ENCODE results near the gene HOXA13. TPM values are rescaled to one million over a fixed set of nuclear protein-coding genes. Genes with fewer than 3 reads are reported as not detected.

Gene HOXA13
- total RNA-seq, 4 donors from 2014 or later, result not detected

DNA sequence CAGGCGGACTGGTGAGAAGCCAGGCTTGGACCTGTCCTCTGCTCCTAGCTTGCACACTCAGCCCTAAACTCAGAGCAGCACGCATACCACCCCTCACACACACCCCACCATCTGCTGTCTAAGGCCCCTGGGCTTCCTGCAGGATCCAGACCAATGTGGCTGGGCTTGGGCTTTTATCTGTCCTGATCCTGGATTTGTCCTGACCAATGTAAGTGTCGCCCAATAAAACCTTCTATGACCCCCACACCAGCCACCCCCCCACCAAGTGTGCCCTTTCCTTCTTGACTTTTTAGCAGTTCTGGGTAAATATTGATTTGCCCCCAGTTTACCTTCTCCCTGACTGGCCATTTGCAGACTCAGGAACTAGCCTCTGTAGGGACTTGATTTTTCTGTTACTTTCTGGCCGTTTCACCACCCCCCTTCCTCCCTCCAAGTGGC, 1.7 kb upstream of the HOXA13 start:
- WGBS, result 26% methylated on average over 4 of the region's 4 CpGs
- no peak for TF ChIP-seq POLR2AphosphoS5 (IDR thresholded peaks at IDR 0.05)
- TF ChIP-seq, protein P1, sequence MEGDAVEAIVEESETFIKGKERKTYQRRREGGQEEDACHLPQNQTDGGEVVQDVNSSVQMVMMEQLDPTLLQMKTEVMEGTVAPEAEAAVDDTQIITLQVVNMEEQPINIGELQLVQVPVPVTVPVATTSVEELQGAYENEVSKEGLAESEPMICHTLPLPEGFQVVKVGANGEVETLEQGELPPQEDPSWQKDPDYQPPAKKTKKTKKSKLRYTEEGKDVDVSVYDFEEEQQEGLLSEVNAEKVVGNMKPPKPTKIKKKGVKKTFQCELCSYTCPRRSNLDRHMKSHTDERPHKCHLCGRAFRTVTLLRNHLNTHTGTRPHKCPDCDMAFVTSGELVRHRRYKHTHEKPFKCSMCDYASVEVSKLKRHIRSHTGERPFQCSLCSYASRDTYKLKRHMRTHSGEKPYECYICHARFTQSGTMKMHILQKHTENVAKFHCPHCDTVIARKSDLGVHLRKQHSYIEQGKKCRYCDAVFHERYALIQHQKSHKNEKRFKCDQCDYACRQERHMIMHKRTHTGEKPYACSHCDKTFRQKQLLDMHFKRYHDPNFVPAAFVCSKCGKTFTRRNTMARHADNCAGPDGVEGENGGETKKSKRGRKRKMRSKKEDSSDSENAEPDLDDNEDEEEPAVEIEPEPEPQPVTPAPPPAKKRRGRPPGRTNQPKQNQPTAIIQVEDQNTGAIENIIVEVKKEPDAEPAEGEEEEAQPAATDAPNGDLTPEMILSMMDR (IDR thresholded peaks at IDR 0.05), result no peak
- TF ChIP-seq EP300 (IDR thresholded peaks at IDR 0.05), result no peak
- no peak for TF ChIP-seq POLR2A (IDR thresholded peaks at IDR 0.05; ENCODE audit: low read depth)
- intact Hi-C loops (cut with DNase I), result loop anchor here (10.0 kb wide), 1 partner anchor 583 kb away; no protein-coding TSS in a partner anchor
- no peaks in the 10 kb centered on the region for H3K9me3 ChIP-seq
- peak overlapping the region in 2 of 4 donors; percentile 0 to 19 for H3K4me3 ChIP-seq
- peaks cover 25 to 62% (median 52%) of the 10 kb centered on the region in 4 donors for H3K4me1 ChIP-seq
- no peaks in the 10 kb centered on the region for H3K36me3 ChIP-seq
- peaks cover 20 to 100% (median 88%) of the 10 kb centered on the region in 4 donors for H3K27me3 ChIP-seq
- no peak for DNase-seq (ENCODE audit: extremely low spot score)
- H3K27ac ChIP-seq (replicated peaks in 1 of 4), result no peak overlapping the region

DNA sequence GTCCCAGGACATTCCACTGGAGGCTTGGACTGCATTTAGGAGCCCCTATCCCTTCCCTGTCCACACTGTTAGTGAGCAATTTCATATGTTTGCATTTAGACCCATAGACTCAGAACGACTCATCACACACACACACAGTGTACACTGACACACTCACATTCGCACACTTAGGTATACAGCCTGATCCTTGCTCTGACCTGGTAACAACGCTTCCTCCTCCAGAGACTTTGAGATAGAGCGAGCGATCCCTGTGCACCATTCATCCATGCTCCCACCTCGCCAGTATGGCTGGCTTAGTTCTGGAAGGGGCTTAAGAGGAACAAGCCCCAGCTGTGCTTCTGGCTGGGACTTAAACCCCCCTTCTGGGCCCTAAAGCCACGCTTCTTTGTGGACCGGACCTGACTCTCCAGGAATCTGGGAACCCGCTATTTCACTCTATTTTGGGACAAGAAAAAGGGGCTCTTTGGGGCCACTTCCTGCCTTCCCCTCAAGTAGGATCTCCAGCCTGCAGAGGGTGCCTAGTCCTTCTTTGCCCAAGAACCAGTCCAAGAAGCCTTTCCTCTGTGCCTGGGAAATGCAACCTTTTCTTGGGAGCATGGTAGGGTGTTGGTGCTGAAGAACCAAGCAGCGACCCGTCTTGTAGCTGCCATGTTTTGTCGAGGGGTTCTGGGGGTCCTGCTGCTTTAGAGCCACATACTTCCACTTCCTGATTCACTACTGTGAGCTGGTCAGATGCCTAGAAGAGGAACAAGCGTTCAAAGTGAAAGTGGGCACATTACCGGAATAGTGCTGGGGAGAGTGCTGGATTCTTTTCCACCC, 1.1 kb upstream of the HOXA13 start:
- Histone ChIP-seq H3K4me3 (peak overlapping the region in 3 of 4 donors; percentile 33 to 51 (median 39)), H3K36me3 (no peaks in the 10 kb centered on the region), H3K27me3 (peaks cover 20 to 100% (median 89%) of the 10 kb centered on the region in 4 donors), H3K27ac (replicated peaks in 1 of 4) (no peak overlapping the region), H3K4me1 (peaks cover 25 to 62% (median 54%) of the 10 kb centered on the region in 4 donors), H3K9me3 (no peaks in the 10 kb centered on the region)
- DNase-seq (ENCODE audit: extremely low spot score), result no peak
- TF ChIP-seq, protein P1 (IDR thresholded peaks at IDR 0.05), result no peak
- WGBS, result 13% methylated on average over 14 of the region's 14 CpGs
- intact Hi-C loops (cut with DNase I), result loop anchor here (10.0 kb wide), 1 partner anchor 584 kb away; no protein-coding TSS in a partner anchor

DNA sequence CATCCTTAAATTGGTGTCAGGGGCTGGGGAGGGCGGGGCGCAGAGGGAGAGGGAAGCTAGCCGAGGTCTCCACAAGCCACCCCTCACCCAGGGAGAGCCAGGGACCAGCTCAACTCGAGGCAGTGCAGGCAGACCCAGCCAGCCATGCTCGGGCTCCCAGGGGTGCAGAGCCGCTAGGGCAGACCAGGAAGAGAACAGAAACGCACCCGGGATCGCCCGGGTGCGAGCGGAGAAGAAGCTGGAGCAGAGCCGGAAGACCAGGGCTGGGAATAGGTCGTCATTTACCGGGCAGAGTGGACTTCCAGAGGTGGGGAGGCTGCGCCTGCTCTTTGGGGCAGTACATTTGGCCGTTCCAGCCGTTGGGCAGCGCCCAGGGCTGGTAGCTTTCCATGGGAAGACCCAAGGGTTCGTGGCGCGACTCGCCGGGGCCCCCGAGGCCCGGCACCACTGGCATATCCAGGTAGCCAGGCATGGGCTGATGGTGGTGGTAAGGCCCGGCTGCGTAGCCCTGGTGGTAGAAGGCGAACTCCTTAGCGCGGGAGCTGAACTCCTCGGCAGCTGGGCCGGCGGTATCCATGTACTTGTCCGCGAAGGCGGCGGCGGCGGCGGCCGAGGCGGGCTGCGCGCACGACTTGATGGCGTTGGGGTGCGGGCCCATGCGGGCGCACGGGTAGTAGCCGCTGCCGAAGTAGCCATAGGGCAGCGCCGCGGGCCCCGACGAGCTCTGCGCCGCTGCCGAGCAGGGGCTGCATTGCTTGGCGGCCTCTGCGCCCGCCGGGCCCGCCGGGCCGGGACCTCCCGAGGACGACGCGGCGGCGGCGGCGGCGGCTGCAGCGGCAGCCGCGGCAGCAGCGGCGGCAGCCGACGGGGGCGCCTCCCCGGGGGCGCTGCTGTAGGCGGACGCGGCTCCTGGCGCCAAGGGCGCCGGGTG, 755 bp downstream of the HOXA13 start:
- WGBS, result 4% methylated on average over 23 of the region's 93 CpGs
- Histone ChIP-seq H3K4me1 (peaks cover 16 to 44% (median 41%) of the 10 kb centered on the region in 4 donors), H3K36me3 (no peaks in the 10 kb centered on the region), H3K27me3 (peaks cover 14 to 100% (median 88%) of the 10 kb centered on the region in 4 donors), H3K9me3 (no peaks in the 10 kb centered on the region), H3K27ac (replicated peaks in 1 of 4) (no peak overlapping the region), H3K4me3 (peak overlapping the region; percentile 17 to 51 (median 24))
- intact Hi-C loops (cut with DNase I), result loop anchor here (5.0 to 10.0 kb wide), 4 partner anchors 723 to 1073 kb away; no protein-coding TSS in a partner anchor
- DNase-seq (ENCODE audit: extremely low spot score), result no peak
- TF ChIP-seq EP300 (IDR thresholded peaks at IDR 0.05) (no peak), POLR2AphosphoS5 (IDR thresholded peaks at IDR 0.05) (no peak), POLR2A (IDR thresholded peaks at IDR 0.05; ENCODE audit: low read depth) (no peak)
- TF ChIP-seq, protein P1 (IDR thresholded peaks at IDR 0.05), result no peak

DNA sequence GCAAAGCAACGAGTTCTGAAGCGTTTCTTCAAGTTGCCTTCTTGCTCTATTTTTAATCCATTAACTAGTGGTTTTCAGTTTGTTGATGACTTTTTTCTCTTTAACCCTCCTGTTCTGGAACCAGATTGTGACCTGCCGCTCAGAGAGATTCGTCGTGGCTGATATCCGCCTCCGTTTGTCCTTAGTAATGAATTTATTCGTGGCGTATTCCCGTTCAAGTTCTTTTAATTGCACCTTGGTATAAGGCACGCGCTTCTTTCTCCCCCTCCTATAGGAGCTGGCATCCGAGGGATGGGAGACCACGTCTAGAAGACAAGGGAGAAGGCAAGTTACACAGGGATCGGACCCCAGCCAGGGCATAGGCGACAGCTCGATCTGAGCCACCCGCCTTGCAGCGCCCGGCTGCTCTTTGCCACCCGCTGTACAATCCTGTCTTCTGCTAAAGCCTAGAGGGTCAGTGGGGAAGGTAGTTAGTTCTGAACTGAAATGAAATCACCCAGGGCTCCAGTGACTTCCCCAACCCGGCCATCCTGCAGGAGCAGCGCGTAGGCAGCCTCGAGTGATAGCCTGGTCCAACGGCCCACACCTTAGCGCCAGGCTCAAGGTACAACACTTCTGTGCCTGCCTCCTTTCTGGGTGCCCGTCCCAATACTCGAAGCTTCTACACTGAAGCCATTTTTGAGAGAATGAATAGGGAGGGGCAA, 1.6 kb downstream of the HOXA13 start:
- no peaks in the 10 kb centered on the region for H3K9me3 ChIP-seq
- no peak overlapping the region for H3K27ac ChIP-seq (replicated peaks in 1 of 4)
- H3K27me3 ChIP-seq, result peaks cover 13 to 100% (median 88%) of the 10 kb centered on the region in 4 donors
- H3K4me3 ChIP-seq, result no peak overlapping the region
- TF ChIP-seq EP300 (IDR thresholded peaks at IDR 0.05) (no peak), POLR2A (IDR thresholded peaks at IDR 0.05; ENCODE audit: low read depth) (no peak), POLR2AphosphoS5 (IDR thresholded peaks at IDR 0.05) (no peak)
- TF ChIP-seq, protein P1 (IDR thresholded peaks at IDR 0.05), result no peak
- peaks cover 17 to 50% (median 45%) of the 10 kb centered on the region in 4 donors for H3K4me1 ChIP-seq
- H3K36me3 ChIP-seq, result no peaks in the 10 kb centered on the region
- no peak for DNase-seq (ENCODE audit: extremely low spot score)
- 13% methylated on average over 29 of the region's 29 CpGs for WGBS
- intact Hi-C loops (cut with DNase I), result loop anchor here (5.0 to 10.0 kb wide), 4 partner anchors 724 to 1074 kb away; no protein-coding TSS in a partner anchor
